BLaER1 (cell line): ENCODE results near the gene SLC4A4.

Experiments
- H3K27ac ChIP-seq: shearing (Covaris generic); formaldehyde crosslinking; 2 replicates; pipeline ENCODE4 v1.8.1; 2022
- H3K27me3 ChIP-seq: shearing (Covaris generic); formaldehyde crosslinking; 2 replicates; pipeline ENCODE4 v1.8.1; 2022
- H3K36me3 ChIP-seq: shearing (Covaris generic); formaldehyde crosslinking; 2 replicates; pipeline ENCODE4 v1.8.1; 2022
- H3K4me1 ChIP-seq: shearing (Covaris generic); formaldehyde crosslinking; 2 replicates; pipeline ENCODE4 v1.8.1; 2022
- H3K4me2 ChIP-seq: shearing (Covaris generic); formaldehyde crosslinking; 2 replicates; pipeline ENCODE4 v1.8.1; 2022
- H3K4me3 ChIP-seq: shearing (Covaris generic); formaldehyde crosslinking; 2 replicates; pipeline ENCODE4 v1.8.1; 2022
- H3K9ac ChIP-seq: shearing (Covaris generic); formaldehyde crosslinking; 2 replicates; pipeline ENCODE4 v1.8.1; 2022
- H3K9me3 ChIP-seq: shearing (Covaris generic); formaldehyde crosslinking; 2 replicates; pipeline ENCODE4 v1.8.1; 2022
- H4K20me1 ChIP-seq: shearing (Covaris generic); formaldehyde crosslinking; 2 replicates; pipeline ENCODE4 v1.8.1; 2022
- Cebpa-rat ChIP-seq: shearing (Covaris generic); IDR thresholded peaks from 2 replicates; pipeline ENCODE4 v1.8.1; 2022

Gene SLC4A4

GRCh38 chr4:71487344-71487920, 148.6 kb downstream of the SLC4A4 start:
- H3K27me3 ChIP-seq = no peaks in the 10 kb centered on the region
- no peak overlapping the region for H3K4me2 ChIP-seq
- H3K9me3 ChIP-seq = no peaks in the 10 kb centered on the region
- no peak for TF ChIP-seq Cebpa-rat
- H3K4me1 ChIP-seq = no peaks in the 10 kb centered on the region
- no peak overlapping the region for H3K9ac ChIP-seq
- no peak overlapping the region for H3K27ac ChIP-seq
- H3K36me3 ChIP-seq = no peaks in the 10 kb centered on the region
- H4K20me1 ChIP-seq = no peaks in the 10 kb centered on the region
- no peak overlapping the region for H3K4me3 ChIP-seq

- Histone ChIP-seq H3K36me3 (no peaks in the 10 kb centered on the region), H3K9ac (no peak overlapping the region), H3K4me2 (no peak overlapping the region), H3K27ac (no peak overlapping the region), H3K4me3 (no peak overlapping the region), H3K27me3 (no peaks in the 10 kb centered on the region), H3K4me1 (no peaks in the 10 kb centered on the region), H4K20me1 (no peaks in the 10 kb centered on the region), H3K9me3 (no peaks in the 10 kb centered on the region)
- TF ChIP-seq Cebpa-rat = no peak
Measured at GRCh38 chr4:71494539-71494938, 155.7 kb downstream of the SLC4A4 start.

GRCh38 chr4:71495454-71495853, 156.6 kb downstream of the SLC4A4 start:
- TF ChIP-seq Cebpa-rat = no peak
- Histone ChIP-seq H3K4me2 (no peak overlapping the region), H4K20me1 (no peaks in the 10 kb centered on the region)

GRCh38 chr4:71497078-71497477, 158.3 kb downstream of the SLC4A4 start:
- TF ChIP-seq Cebpa-rat = no peak
- H3K9me3 ChIP-seq = no peaks in the 10 kb centered on the region
- H3K4me1 ChIP-seq = no peaks in the 10 kb centered on the region
- H3K4me2 ChIP-seq = no peak overlapping the region
- H3K27me3 ChIP-seq = no peaks in the 10 kb centered on the region
- H4K20me1 ChIP-seq = no peaks in the 10 kb centered on the region
- H3K4me3 ChIP-seq = no peak overlapping the region
- no peak overlapping the region for H3K9ac ChIP-seq
- no peaks in the 10 kb centered on the region for H3K36me3 ChIP-seq
- no peak overlapping the region for H3K27ac ChIP-seq

More at GRCh38 chr4:71495454-71495853, 156.6 kb downstream of the SLC4A4 start:
- no peak overlapping the region for H3K9ac ChIP-seq
- H3K27me3 ChIP-seq = no peaks in the 10 kb centered on the region
- no peaks in the 10 kb centered on the region for H3K9me3 ChIP-seq
- H3K4me1 ChIP-seq = no peaks in the 10 kb centered on the region
- H3K4me3 ChIP-seq = no peak overlapping the region
- H3K27ac ChIP-seq = no peak overlapping the region
- no peaks in the 10 kb centered on the region for H3K36me3 ChIP-seq

- no peak overlapping the region for H3K27ac ChIP-seq
- no peaks in the 10 kb centered on the region for H3K4me1 ChIP-seq
- no peaks in the 10 kb centered on the region for H4K20me1 ChIP-seq
- H3K9me3 ChIP-seq = no peaks in the 10 kb centered on the region
- H3K36me3 ChIP-seq = no peaks in the 10 kb centered on the region
- no peaks in the 10 kb centered on the region for H3K27me3 ChIP-seq
- H3K4me3 ChIP-seq = no peak overlapping the region
- no peak for TF ChIP-seq Cebpa-rat
- H3K4me2 ChIP-seq = no peak overlapping the region
- no peak overlapping the region for H3K9ac ChIP-seq
Measured at GRCh38 chr4:71498002-71498401, 159.2 kb downstream of the SLC4A4 start.

- Histone ChIP-seq H3K4me2 (no peak overlapping the region), H4K20me1 (no peaks in the 10 kb centered on the region), H3K36me3 (no peaks in the 10 kb centered on the region), H3K27me3 (no peaks in the 10 kb centered on the region), H3K9ac (no peak overlapping the region), H3K4me3 (no peak overlapping the region), H3K4me1 (no peaks in the 10 kb centered on the region), H3K27ac (no peak overlapping the region), H3K9me3 (no peaks in the 10 kb centered on the region)
- TF ChIP-seq Cebpa-rat = no peak
Measured at GRCh38 chr4:71498625-71499024, 159.8 kb downstream of the SLC4A4 start.

GRCh38 chr4:71501992-71502391, 163.2 kb downstream of the SLC4A4 start:
- no peak for TF ChIP-seq Cebpa-rat
- Histone ChIP-seq H3K4me2 (no peak overlapping the region), H3K4me1 (no peaks in the 10 kb centered on the region), H3K4me3 (no peak overlapping the region), H3K27me3 (no peaks in the 10 kb centered on the region), H4K20me1 (no peaks in the 10 kb centered on the region), H3K27ac (no peak overlapping the region), H3K9ac (no peak overlapping the region), H3K36me3 (no peaks in the 10 kb centered on the region), H3K9me3 (no peaks in the 10 kb centered on the region)

GRCh38 chr4:71518283-71518989, 179.6 kb downstream of the SLC4A4 start:
- no peaks in the 10 kb centered on the region for H3K36me3 ChIP-seq
- H3K9ac ChIP-seq = no peak overlapping the region
- no peak overlapping the region for H3K4me2 ChIP-seq
- TF ChIP-seq Cebpa-rat = no peak
- no peaks in the 10 kb centered on the region for H3K9me3 ChIP-seq
- no peaks in the 10 kb centered on the region for H3K27me3 ChIP-seq
- H3K4me3 ChIP-seq = no peak overlapping the region
- H3K4me1 ChIP-seq = no peaks in the 10 kb centered on the region
- no peak overlapping the region for H3K27ac ChIP-seq
- no peaks in the 10 kb centered on the region for H4K20me1 ChIP-seq

- Histone ChIP-seq H3K36me3 (no peaks in the 10 kb centered on the region), H4K20me1 (no peaks in the 10 kb centered on the region), H3K4me3 (no peak overlapping the region), H3K9me3 (no peaks in the 10 kb centered on the region), H3K9ac (no peak overlapping the region), H3K27ac (no peak overlapping the region), H3K4me2 (no peak overlapping the region), H3K27me3 (no peaks in the 10 kb centered on the region), H3K4me1 (no peaks in the 10 kb centered on the region)
- TF ChIP-seq Cebpa-rat = no peak
Measured at GRCh38 chr4:71520308-71520707, 181.5 kb downstream of the SLC4A4 start.

- no peak for TF ChIP-seq Cebpa-rat
- H3K36me3 ChIP-seq = no peaks in the 10 kb centered on the region
- no peak overlapping the region for H3K4me3 ChIP-seq
- no peaks in the 10 kb centered on the region for H3K27me3 ChIP-seq
- no peaks in the 10 kb centered on the region for H4K20me1 ChIP-seq
- no peak overlapping the region for H3K9ac ChIP-seq
- no peak overlapping the region for H3K27ac ChIP-seq
- no peak overlapping the region for H3K4me2 ChIP-seq
- no peaks in the 10 kb centered on the region for H3K9me3 ChIP-seq
- no peaks in the 10 kb centered on the region for H3K4me1 ChIP-seq
Measured at GRCh38 chr4:71520850-71521249, 182.0 kb downstream of the SLC4A4 start.
